GM21786 (cell line): ENCODE results near the gene KCNAB2.
"Not testable (repeated sequence)": the region's sequence is repeated elsewhere in the genome, so short reads cannot be mapped to it uniquely, and the experiment has no call there.

Experiments used
- ATAC-seq: cut with Tn5 transposase; IDR thresholded peaks from one replicate; pipeline ENCODE4 v1.9.1; 2021; ENCODE audit not compliant: unreplicated experiment

KCNAB2 gene

GRCh38 chr1:6052543-6053205 is 7.0 kb downstream of the KCNAB2 start:
- no peak for ATAC-seq

GRCh38 chr1:6053206-6053546 is 7.5 kb downstream of the KCNAB2 start:
- no peak for ATAC-seq

- ATAC-seq = no peak
Observed at GRCh38 chr1:6054596-6054995, 8.9 kb downstream of the KCNAB2 start.

DNA sequence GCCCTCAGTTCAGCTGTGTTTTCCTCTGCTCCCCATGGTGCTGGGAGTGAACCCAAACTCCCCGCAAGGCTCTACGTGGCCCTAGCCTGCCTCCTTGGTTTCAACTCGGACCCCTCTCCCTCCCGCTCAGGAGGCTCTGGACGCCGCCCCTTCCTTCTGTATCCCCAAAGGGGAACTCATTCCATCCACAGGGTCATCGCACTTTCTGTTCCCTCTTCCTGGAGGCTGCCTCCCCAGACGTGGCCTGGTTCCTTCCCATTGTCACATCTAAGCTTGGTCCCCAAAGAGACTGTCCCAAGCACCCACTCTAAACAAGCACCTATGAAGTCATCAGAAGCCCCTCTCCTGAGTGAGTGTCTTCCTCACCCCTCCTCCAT is 10.9 kb downstream of the KCNAB2 start:
- ATAC-seq = no peak

DNA sequence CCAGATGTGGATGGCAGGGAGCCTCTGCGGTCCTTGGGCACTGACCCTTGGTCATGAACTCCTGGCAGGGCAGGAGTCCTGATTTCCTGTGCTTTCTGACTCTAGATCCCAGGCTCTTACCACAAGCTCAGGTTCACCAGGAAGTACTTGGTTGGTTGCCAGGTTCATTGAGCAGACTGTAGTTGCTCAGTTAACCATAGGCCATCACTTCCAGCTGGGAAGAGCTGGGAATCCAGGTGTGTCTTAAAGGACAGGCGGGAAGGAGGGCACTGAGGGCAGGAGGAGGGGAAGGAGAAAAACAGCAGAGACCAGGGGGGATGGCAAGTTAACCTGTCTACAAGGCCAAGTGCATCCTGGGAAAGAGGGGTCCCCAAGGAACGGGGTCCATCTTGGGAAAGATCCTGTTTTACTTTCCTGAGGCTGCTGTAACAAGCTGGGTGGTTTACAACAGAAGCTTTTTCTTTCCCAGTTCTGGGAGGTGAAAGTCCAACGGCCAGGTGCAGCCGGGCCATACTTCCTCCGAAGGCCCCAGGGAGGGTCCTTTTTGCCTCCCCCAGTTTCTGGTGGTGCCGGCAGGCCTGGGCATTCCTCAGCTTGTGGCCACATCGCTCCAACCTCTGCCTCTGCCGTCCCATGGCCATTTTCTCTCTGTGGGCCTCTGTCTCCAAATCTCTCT is 11.6 kb downstream of the KCNAB2 start:
- no peak for ATAC-seq

DNA sequence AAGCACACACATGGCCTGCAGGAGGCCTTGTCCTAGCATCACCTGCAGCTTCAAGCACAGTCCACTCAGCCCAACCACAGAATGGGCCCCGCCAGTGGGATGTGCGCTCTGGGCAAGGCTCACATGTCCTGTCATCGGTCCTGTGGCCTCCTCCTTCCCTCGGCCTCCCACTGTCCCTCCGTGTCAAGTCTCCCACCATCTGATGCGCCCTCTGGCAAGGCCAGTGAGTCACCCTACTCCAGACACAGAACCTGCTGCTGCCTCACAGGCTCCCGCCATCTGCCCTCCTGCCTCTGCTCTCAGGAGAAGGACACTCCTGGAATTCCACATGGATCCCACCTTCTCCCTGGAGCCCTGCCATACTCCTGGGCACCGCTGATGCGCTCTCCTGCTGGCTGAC is 14.2 kb downstream of the KCNAB2 start:
- ATAC-seq = no peak

GRCh38 chr1:6062670-6063069 is 17.0 kb downstream of the KCNAB2 start:
- ATAC-seq = no peak

GRCh38 chr1:6063532-6064053 is 17.9 kb downstream of the KCNAB2 start:
- not testable (repeated sequence) for ATAC-seq

DNA sequence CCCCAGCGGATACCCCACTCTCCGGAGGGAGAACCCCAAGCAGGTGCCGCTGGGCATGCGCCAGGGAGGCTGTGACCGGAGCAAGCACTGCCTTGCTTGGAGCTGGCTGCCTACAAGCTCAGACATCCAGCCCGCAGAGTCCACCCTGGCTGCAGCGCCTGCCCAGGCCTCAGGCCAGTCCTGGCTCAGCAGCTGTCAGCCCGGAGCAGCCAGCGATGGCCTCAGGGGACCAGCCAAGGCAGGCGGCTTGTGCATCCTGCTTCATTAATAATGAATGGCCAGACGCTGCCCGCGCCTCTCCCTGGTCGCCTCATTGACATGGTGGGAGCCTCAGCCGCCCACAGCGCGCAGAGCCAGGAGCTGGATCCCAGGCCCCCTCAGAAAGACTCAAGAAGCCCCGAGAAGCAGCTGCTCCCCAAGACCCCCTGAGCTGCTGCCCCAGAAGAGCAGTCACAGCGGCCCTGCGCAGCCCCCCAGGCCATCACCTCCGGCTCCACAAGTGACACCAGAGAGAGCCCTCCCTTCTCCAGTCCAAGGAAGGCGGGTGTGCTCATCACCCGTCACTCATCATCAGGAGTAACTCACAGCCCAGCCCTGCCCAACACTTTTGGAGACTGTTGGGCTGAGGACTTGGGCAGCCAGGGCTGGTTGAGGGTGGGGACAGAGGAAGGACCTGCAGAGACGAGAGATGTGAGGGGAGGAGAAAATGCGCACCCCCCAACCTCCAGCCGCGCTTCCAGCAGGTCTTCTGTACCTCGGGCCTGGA is 19.6 kb downstream of the KCNAB2 start:
- no peak for ATAC-seq

GRCh38 chr1:6066680-6067079 is 21.0 kb downstream of the KCNAB2 start:
- ATAC-seq = no peak

- no peak for ATAC-seq
Observed at GRCh38 chr1:6068073-6068472, 22.4 kb downstream of the KCNAB2 start.

DNA sequence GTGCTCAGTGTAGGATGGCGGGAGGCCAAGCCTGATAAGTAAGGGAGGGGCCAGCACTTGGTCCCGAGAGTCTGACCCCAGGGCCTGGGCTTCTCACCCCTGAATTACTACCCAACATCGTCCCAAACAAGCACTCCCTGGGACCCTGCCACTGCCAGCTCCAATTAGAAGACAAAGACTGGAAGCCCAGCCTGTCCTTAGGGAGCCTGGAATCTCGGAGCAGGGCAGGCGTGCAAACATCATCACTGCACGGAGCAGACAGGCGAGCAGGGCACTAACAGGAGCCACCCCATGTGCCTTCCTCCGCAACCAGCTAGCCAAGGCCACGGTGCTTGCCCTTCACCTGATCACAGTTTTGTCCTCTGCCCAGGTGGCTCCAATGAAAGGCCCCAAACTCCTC is 23.2 kb downstream of the KCNAB2 start:
- ATAC-seq = no peak

DNA sequence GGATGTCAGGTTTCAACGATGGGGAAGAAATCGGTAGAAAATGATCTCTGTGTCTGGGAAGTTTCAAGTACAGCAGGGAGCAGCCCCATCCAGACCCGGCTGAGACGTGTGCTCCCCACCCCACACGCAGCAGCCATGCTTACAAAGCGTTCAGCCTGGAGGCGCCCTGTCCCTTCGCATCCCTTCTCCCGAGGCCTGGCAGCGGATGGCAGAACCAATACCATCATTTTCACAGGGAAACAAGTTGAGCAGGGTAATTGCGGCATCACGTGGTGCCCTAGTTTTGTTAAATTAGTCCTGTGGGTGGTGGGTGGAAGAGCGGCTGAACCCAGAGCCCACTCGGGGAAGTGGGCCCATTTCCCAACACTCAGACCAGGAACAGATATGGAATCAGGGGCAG is 23.9 kb downstream of the KCNAB2 start:
- no peak for ATAC-seq

- no peak for ATAC-seq
Observed at GRCh38 chr1:6070450-6070974, 24.8 kb downstream of the KCNAB2 start.

DNA sequence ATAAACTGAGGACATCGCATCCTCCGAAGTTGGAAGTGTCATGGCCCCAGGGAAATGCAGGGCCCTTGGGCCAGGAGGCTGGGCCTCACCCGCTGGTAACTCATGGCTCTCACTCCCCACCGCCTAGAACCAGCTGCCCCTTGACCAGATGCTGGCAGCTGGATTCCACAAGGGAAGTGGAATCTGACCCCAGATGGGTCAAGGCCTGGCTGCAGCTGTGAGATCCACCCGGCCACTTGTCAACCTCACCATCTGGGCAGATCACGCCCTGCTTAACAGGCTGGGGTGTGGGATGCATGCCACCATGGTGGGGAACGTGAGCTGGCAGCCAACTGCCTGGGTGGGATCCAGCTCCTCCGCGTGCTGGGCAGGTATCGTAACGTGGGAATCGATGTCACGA is 25.5 kb downstream of the KCNAB2 start:
- no peak for ATAC-seq

DNA sequence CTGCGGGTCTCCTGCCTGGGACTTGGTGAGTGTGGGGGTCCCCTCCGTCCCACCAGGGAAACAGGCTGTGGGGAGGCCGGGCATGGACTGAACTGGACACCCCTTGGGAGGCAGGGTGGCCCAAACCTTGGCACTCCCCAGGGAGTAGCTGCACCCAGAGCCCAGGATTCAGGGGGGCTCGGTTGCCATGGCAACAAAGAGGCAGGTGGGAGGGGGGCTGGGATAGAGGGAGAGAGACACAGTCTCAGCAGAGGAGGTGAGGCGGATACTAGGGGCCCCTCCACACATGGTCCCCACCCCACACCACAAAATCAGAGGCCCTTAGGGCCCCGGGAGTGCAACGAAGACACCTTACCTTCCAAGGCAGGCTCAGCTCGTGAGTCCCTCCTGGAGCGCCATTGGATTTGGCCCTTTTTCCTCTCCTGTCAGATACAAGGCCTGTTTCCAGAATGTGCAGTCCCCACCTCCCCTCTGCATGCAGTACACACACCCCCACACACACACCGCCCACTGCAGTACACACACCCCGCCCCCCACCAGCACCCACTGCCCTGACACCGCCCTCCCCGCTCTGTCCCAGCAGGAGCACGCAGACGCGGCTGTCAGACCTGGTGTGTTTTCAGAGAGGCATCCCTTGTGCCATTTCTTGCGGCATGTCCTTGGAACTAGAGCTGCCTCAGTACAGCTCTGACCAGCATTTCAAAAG is 27.2 kb downstream of the KCNAB2 start:
- ATAC-seq = no peak

GRCh38 chr1:6073480-6074053 is 27.9 kb downstream of the KCNAB2 start:
- ATAC-seq = no peak

- ATAC-seq = no peak
Observed at GRCh38 chr1:6074192-6074901, 28.7 kb downstream of the KCNAB2 start.

DNA sequence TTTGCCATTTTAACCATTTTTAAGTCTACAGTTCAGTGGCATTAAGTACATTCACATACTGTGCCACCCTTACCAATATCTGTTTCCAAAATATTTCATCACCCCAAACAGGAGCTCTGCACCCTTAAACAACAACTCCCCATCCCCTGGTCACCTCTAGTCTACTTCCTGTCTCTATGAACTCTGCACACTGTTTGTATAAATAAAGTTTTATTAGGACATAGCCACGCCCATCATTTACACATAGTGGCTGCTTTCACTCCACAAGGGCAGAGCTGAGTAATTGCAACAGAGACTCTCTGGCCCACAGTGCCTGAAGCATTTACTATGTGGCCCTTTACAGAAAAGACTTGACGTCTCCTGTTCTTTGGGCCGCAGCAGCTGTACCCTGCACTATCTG is 30.1 kb downstream of the KCNAB2 start:
- no peak for ATAC-seq

- not testable (repeated sequence) for ATAC-seq
Observed at GRCh38 chr1:6077061-6077460, 31.4 kb downstream of the KCNAB2 start.
